A549 (cell line): ENCODE measurements around the gene TBC1D16.

Experiments used
- BHLHE40 ChIP-seq: IDR thresholded peaks from 2 replicates; pipeline ENCODE4 v1.6.1; 2012; ENCODE audit warnings: low read depth, low read length, inconsistent platforms
- CEBPB ChIP-seq, 2 experiments: fragments of >200 bp in 1 of 2; sonication (Bioruptor Twin) in 1 of 2; formaldehyde crosslinking in 1 of 2; IDR thresholded peaks; 2 replicates each; pipeline ENCODE4 v1.6.1; 2012 to 2016
- CHD4 ChIP-seq: fragments of 200-600 bp; sonication (generic); IDR thresholded peaks from 2 replicates; pipeline ENCODE4 v1.6.1; 2016; ENCODE audit warnings: antibody characterized with exemption, mild to moderate bottlenecking, borderline replicate concordance
- CTCF ChIP-seq: fragments of >200 bp; sonication (Bioruptor Twin); formaldehyde crosslinking; IDR thresholded peaks from 3 replicates; pipeline ENCODE4 v1.5.1; 2016
- EP300 ChIP-seq, 2 experiments: fragments of >200 bp; sonication (Bioruptor Twin); formaldehyde crosslinking; IDR thresholded peaks; 2 replicates in 1 of 2; 3 replicates in 1 of 2; pipeline ENCODE4 v1.6.1; 2016 to 2017
- NPAS2 ChIP-seq: fragments of 250-450 bp; sonication (Bioruptor Pico); IDR thresholded peaks from 2 replicates; pipeline ENCODE4 v1.8.0; 2022; ENCODE audit warnings: mild to moderate bottlenecking, moderate library complexity, borderline replicate concordance
- PBX3 ChIP-seq: IDR thresholded peaks from 2 replicates; pipeline ENCODE4 v1.6.1; 2012
- POLR2A ChIP-seq: IDR thresholded peaks from 2 replicates; pipeline ENCODE4 v1.6.1; 2012; ENCODE audit warnings: mild to moderate bottlenecking, low read length

GRCh38 chr17:79926142-79926604, 109.5 kb downstream of the TBC1D16 start:
- TF ChIP-seq NPAS2 (CRISPR knock-in tag) (no peak), CEBPB (IDR thresholded peaks at IDR 0.05) (no peak), CTCF (no peak), CHD4 (no peak), BHLHE40 (no peak), POLR2A (no peak), PBX3 (no peak), EP300 (IDR thresholded peaks at IDR 0.05) (no peak)
